ENCODE measurements around the gene ZNF202.
"Not testable (repeated sequence)": the region's sequence is repeated elsewhere in the genome, so short reads cannot be mapped to it uniquely, and the experiment has no call there.

The ZNF202 gene

GRCh38 chr11:123755813-123756212 lies 14.4 kb upstream of the ZNF202 start:
- no peak for DNase-seq (ENCODE audit: low read depth)
- H3K4me3 ChIP-seq (ENCODE audit: low read length) = no peak overlapping the region
- TF ChIP-seq, protein P1, sequence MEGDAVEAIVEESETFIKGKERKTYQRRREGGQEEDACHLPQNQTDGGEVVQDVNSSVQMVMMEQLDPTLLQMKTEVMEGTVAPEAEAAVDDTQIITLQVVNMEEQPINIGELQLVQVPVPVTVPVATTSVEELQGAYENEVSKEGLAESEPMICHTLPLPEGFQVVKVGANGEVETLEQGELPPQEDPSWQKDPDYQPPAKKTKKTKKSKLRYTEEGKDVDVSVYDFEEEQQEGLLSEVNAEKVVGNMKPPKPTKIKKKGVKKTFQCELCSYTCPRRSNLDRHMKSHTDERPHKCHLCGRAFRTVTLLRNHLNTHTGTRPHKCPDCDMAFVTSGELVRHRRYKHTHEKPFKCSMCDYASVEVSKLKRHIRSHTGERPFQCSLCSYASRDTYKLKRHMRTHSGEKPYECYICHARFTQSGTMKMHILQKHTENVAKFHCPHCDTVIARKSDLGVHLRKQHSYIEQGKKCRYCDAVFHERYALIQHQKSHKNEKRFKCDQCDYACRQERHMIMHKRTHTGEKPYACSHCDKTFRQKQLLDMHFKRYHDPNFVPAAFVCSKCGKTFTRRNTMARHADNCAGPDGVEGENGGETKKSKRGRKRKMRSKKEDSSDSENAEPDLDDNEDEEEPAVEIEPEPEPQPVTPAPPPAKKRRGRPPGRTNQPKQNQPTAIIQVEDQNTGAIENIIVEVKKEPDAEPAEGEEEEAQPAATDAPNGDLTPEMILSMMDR (conservative IDR thresholded peaks at IDR 0.05; ENCODE audit: low read depth, low read length) = no peak

- H3K4me3 ChIP-seq (ENCODE audit: low read length) = no peak overlapping the region
- DNase-seq (ENCODE audit: low read depth) = no peak
- TF ChIP-seq, protein P1 (conservative IDR thresholded peaks at IDR 0.05; ENCODE audit: low read depth, low read length) = no peak
Measured at GRCh38 chr11:123755344-123755743, 13.9 kb upstream of the ZNF202 start.

GRCh38 chr11:123754101-123754568 lies 12.7 kb upstream of the ZNF202 start, which contains the start of gene OR6X1:
Gene OR6X1 (minus strand): TSS chr11:123754518. CDS start chr11:123754518, 0 bp downstream.
- no peak for DNase-seq (ENCODE audit: low read depth)
- H3K4me3 ChIP-seq (ENCODE audit: low read length) = no peak within 1 kb of the TSS
- TF ChIP-seq, protein P1 (conservative IDR thresholded peaks at IDR 0.05; ENCODE audit: low read depth, low read length) = no peak

DNA sequence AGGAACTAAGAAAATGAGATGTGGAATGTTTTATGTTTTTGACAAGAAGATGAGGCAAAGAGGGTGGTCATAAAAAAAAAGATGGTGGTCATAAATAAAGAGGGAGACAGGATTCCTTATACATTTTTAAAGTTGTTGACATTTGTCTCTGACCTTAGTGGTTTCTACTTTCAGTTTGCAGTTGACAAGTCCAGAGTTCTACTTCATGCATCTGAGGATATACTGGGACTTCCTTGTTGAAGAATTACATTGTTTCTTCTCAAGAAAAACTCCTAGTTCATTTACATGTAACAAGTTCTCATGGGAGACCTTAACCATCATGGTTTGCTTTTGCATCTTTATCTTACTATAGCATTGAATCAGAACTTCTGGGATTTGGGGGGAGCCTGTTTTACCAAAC lies 11.7 kb upstream of the ZNF202 start:
- no peak overlapping the region for H3K4me3 ChIP-seq (ENCODE audit: low read length)
- no peak for DNase-seq (ENCODE audit: low read depth)
- TF ChIP-seq, protein P1 (conservative IDR thresholded peaks at IDR 0.05; ENCODE audit: low read depth, low read length) = no peak

DNA sequence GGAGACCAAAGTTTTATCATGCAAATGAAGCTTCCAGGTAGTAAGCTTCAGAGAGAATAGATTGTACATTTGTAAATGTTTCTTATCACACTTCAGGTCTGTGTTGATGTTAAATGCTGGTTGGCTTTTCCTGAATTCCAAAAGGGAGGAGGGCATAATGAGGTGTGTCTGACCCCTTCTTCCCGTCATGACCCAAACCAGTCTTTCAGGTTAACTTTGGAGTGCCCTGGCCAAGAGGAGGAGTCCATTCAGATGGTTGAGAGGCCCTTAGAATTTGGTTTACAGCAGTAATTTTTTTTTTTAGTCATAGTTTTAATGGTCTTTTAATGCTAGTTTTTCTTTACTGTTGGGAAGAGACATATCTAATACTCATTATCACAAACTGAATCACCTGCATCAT lies 10.3 kb upstream of the ZNF202 start:
- no peak overlapping the region for H3K4me3 ChIP-seq (ENCODE audit: low read length)
- DNase-seq (ENCODE audit: low read depth) = no peak
- TF ChIP-seq, protein P1 (conservative IDR thresholded peaks at IDR 0.05; ENCODE audit: low read depth, low read length) = no peak

DNA sequence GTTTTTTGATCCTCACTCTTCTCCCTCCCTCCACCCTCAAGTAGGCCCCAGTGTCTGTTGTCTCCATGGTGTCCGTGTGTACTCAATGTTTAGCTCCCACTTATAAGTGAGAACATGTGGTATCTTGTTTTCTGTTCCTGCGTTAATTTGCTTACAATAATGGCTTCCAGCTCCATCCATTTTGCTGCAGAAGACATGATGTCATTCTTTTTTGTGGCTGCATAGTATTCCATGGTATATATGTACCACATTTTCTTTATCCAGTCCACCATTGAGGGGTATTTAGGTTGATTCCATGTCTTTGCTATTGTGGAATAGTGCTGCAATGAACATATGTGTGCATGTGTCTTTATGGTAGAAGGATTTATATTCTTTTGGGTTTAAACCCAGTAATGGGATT lies 6.9 kb upstream of the ZNF202 start:
- DNase-seq (ENCODE audit: low read depth) = not testable (repeated sequence)

GRCh38 chr11:123745764-123746451 lies 4.4 kb upstream of the ZNF202 start:
- DNase-seq (ENCODE audit: low read depth) = no peak
- TF ChIP-seq, protein P1 (conservative IDR thresholded peaks at IDR 0.05; ENCODE audit: low read depth, low read length) = no peak
- no peak overlapping the region for H3K4me3 ChIP-seq (ENCODE audit: low read length)

More for the DNA sequence above, 6.9 kb upstream of the ZNF202 start:
- H3K4me3 ChIP-seq (ENCODE audit: low read length) = not testable (repeated sequence)
